Measurements from ENCODE around the gene PRSS27. TPM values are rescaled to one million over a fixed set of nuclear protein-coding genes. Genes with fewer than 3 reads are reported as not detected.

Gene PRSS27
- total RNA-seq, 2 donors from 2014 or later: 4.4 to 8.7 TPM

DNA sequence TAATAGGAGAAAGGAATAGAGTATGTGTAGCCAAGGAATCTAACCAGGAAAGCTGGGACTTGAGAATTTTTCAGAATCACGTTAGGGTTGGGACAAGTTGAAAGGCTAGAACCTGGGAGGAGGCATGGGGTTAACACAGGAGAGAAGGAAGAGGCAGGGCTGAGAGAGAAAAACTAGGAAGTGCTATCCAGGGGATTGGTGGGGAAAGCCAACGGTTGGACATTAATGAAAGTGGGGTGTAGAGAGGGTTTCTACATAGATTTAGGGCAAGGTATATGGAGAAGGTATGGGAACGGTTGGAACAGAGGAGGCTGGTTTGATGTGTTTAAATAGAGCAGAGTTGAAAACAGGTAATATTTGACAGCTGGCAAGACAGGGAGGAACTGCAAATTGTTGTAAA is 35.1 kb upstream of the PRSS27 start:
- Histone ChIP-seq H3K27ac (no peak overlapping the region), H3K36me3 (peaks cover 34% of the 10 kb centered on the region), H3K9me3 (no peaks in the 10 kb centered on the region), H3K4me1 (ENCODE audit: control insufficient read depth in 1 of 2, low read depth in 2 of 2) (peaks cover 33 to 43% of the 10 kb centered on the region in 2 donors), H3K4me3 (peak overlapping the region; percentile 82), H3K27me3 (replicated peaks; ENCODE audit: insufficient read depth) (no peaks in the 10 kb centered on the region)
- DNase-seq (ENCODE audit: low spot score) (no peak), ATAC-seq (ENCODE audit: insufficient number of reproducible peaks, low FRiP score, low read depth) (no peak)
- TF ChIP-seq, protein P1, sequence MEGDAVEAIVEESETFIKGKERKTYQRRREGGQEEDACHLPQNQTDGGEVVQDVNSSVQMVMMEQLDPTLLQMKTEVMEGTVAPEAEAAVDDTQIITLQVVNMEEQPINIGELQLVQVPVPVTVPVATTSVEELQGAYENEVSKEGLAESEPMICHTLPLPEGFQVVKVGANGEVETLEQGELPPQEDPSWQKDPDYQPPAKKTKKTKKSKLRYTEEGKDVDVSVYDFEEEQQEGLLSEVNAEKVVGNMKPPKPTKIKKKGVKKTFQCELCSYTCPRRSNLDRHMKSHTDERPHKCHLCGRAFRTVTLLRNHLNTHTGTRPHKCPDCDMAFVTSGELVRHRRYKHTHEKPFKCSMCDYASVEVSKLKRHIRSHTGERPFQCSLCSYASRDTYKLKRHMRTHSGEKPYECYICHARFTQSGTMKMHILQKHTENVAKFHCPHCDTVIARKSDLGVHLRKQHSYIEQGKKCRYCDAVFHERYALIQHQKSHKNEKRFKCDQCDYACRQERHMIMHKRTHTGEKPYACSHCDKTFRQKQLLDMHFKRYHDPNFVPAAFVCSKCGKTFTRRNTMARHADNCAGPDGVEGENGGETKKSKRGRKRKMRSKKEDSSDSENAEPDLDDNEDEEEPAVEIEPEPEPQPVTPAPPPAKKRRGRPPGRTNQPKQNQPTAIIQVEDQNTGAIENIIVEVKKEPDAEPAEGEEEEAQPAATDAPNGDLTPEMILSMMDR (IDR thresholded peaks at IDR 0.05): no peak

DNA sequence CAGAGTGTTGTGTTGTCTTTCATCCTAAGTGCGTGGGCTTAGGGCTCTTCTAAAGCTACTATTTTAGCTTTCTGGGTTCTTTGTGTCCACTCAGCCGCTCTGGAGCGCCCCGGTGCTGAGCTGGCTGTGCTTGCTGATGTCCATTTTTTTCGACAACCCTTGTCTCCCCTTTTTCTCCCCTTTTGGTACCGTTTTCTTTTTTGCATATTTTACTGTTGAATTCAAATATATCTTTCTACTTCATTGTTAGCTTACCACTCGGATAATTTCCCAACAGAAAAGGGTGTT is 33.7 kb upstream of the PRSS27 start:
- ATAC-seq (ENCODE audit: insufficient number of reproducible peaks, low FRiP score, low read depth) (no peak), DNase-seq (ENCODE audit: low spot score) (no peak)
- TF ChIP-seq, protein P1 (IDR thresholded peaks at IDR 0.05): no peak
- Histone ChIP-seq H3K36me3 (peaks cover 19% of the 10 kb centered on the region), H3K27me3 (replicated peaks; ENCODE audit: insufficient read depth) (no peaks in the 10 kb centered on the region), H3K4me3 (peak overlapping the region; percentile 82), H3K9me3 (no peaks in the 10 kb centered on the region), H3K4me1 (ENCODE audit: control insufficient read depth in 1 of 2, low read depth in 2 of 2) (peaks cover 33 to 43% of the 10 kb centered on the region in 2 donors), H3K27ac (peak overlapping the region; percentile 93 to 98)

GRCh38 chr16:2752850-2753732 is 33.1 kb upstream of the PRSS27 start:
- H3K4me3 ChIP-seq: peak overlapping the region; percentile 82
- peak overlapping the region; percentile 93 to 98 for H3K27ac ChIP-seq
- peaks cover 33 to 43% of the 10 kb centered on the region in 2 donors for H3K4me1 ChIP-seq (ENCODE audit: control insufficient read depth in 1 of 2, low read depth in 2 of 2)
- no peak for DNase-seq (ENCODE audit: low spot score)
- peak; percentile 83 for ATAC-seq (ENCODE audit: insufficient number of reproducible peaks, low FRiP score, low read depth)
- no peaks in the 10 kb centered on the region for H3K27me3 ChIP-seq (replicated peaks; ENCODE audit: insufficient read depth)
- H3K9me3 ChIP-seq: no peaks in the 10 kb centered on the region
- peaks cover 13% of the 10 kb centered on the region for H3K36me3 ChIP-seq
- TF ChIP-seq, protein P1 (IDR thresholded peaks at IDR 0.05): no peak

DNA sequence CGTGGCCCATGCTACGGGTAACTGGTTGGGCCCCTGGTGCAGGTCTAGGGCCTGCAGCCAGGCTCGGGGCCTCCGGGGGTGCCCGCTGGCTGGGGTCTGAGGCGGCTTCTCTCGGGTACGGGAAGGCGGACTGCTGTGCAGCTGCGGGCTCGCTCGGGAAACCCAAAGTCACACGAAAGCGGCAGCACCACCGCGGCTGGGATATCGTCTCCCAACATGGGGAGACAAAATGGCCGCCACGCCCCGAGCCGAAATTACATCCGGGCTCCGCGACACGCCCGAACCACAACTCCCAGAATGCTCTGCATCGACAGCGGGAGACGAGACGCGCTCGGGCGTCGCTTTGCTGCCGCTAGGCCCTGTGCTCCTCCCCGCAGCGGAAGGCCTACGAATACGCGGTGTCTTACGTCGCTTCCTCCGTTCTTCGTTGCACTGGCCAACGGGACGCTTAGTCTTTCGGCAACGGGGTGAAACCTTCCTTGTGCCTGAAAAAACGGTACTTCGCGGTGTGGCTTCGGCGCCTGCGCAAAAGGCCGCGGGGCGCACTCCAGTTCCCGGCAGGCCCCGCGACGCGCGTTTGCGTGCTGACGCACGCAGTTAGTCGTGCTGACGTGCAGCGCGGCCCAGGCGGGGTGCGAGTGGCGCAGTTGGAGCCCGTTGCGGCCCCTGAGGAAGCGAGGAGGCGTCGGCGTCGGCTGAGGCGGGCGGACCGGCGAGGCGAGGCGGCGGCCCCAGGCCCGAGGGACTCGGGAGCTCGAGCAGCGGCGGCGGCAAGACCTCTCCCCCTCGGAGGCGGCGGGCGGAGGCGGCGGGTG is 32.2 kb upstream of the PRSS27 start, which contains the start of gene SRRM2:
SRRM2 (plus strand) TSS at position 604 of the 815 bp plus-strand sequence. CDS start 3,727 bp downstream, outside the sequence.
- no peaks in the 10 kb centered on the region for H3K27me3 ChIP-seq (replicated peaks; ENCODE audit: insufficient read depth)
- TF ChIP-seq, protein P1 (IDR thresholded peaks at IDR 0.05): no peak
- DNase-seq (ENCODE audit: low spot score) (peak; percentile 77), ATAC-seq (ENCODE audit: insufficient number of reproducible peaks, low FRiP score, low read depth) (peak; percentile 96)
- peaks cover 33 to 43% of the 10 kb centered on the region in 2 donors for H3K4me1 ChIP-seq (ENCODE audit: control insufficient read depth in 1 of 2, low read depth in 2 of 2)
- peak within 1 kb of the TSS; percentile 93 to 98 for H3K27ac ChIP-seq
- H3K9me3 ChIP-seq: no peaks in the 10 kb centered on the region
- peaks cover 5% of the 10 kb centered on the region for H3K36me3 ChIP-seq
- H3K4me3 ChIP-seq: peak within 1 kb of the TSS; percentile 82

- H3K4me1 ChIP-seq (ENCODE audit: control insufficient read depth in 1 of 2, low read depth in 2 of 2): peaks cover 32 to 40% of the 10 kb centered on the region in 2 donors
- peak overlapping the region; percentile 82 for H3K4me3 ChIP-seq
- peaks cover 5% of the 10 kb centered on the region for H3K36me3 ChIP-seq
- TF ChIP-seq, protein P1 (IDR thresholded peaks at IDR 0.05): no peak
- ATAC-seq (ENCODE audit: insufficient number of reproducible peaks, low FRiP score, low read depth) (no peak), DNase-seq (ENCODE audit: low spot score) (no peak)
- peak overlapping the region; percentile 93 to 98 for H3K27ac ChIP-seq
- H3K9me3 ChIP-seq: no peaks in the 10 kb centered on the region
- H3K27me3 ChIP-seq (replicated peaks; ENCODE audit: insufficient read depth): no peaks in the 10 kb centered on the region
Measured at GRCh38 chr16:2751577-2752034, 31.6 kb upstream of the PRSS27 start.
